Choroid plexus epithelial cell (primary cell): ENCODE results near the gene DIAPH2.

Experiments
- DNase-seq: peaks from one replicate; pipeline ENCODE4 v3.0.0-alpha.2; 2010; ENCODE audit warnings: low read depth
- H3K4me3 ChIP-seq: 2 replicates; pipeline ENCODE4 v1.5.1; 2011; ENCODE audit warnings: low read depth, mild to moderate bottlenecking, control low read depth, low read length, moderate library complexity
- CTCF ChIP-seq: conservative IDR thresholded peaks from 2 replicates; pipeline ENCODE4 v1.5.1; 2011; ENCODE audit warnings: low read depth, mild to moderate bottlenecking, control low read depth, inconsistent platforms, low read length, moderate library complexity

DIAPH2 gene

DNA sequence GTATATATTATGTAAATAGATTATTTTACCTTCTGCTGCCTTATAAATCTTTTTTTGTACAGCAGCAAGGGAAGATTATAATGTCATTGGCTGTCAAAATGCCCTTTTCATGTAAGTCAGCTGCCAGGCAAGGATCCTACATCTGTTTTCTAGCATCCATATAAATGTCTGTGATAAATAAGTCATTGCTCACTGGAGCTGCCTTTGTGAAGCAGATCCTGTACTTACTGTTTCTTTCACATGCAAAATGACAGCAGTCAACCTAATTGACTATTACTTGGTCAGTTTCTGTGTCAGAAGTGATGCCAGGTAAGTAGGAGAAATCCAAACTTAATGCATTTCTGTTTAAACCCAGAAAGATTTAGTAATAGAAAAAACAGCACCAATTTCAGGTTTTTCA lies 819.8 kb downstream of the DIAPH2 start:
- TF ChIP-seq CTCF: no peak
- no peak for DNase-seq
- H3K4me3 ChIP-seq: no peak overlapping the region

- no peak for TF ChIP-seq CTCF
- no peak overlapping the region for H3K4me3 ChIP-seq
- no peak for DNase-seq
These were observed 833.1 kb downstream of the DIAPH2 start for GRCh38 chrX:97517763-97518162.

- no peak for TF ChIP-seq CTCF
- DNase-seq: no peak
These were observed 837.7 kb downstream of the DIAPH2 start for GRCh38 chrX:97522307-97522706.

DNA sequence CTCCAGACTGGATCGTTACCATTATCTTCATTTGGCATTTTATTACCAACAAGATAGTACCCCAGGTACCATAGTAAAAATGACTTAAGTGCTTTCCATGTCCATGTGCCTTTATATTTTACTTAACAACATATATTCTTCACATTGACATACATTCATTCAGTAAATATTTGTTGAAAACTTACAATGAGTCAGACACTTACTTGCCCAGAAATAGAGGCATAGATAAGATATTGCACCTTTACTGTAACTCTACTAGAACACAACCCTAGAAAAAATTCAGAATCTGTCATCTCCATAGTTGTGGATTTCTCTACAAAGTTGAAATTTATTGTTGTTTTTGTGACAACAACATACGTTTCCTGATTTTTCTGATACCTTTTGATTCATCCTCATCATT lies 839.7 kb downstream of the DIAPH2 start:
- DNase-seq: no peak
- no peak for TF ChIP-seq CTCF
- H3K4me3 ChIP-seq: no peak overlapping the region

More at GRCh38 chrX:97522307-97522706, 837.7 kb downstream of the DIAPH2 start:
- H3K4me3 ChIP-seq: no peak overlapping the region

GRCh38 chrX:97524997-97525396 lies 840.4 kb downstream of the DIAPH2 start:
- DNase-seq: no peak
- no peak for TF ChIP-seq CTCF
- H3K4me3 ChIP-seq: no peak overlapping the region

DNA sequence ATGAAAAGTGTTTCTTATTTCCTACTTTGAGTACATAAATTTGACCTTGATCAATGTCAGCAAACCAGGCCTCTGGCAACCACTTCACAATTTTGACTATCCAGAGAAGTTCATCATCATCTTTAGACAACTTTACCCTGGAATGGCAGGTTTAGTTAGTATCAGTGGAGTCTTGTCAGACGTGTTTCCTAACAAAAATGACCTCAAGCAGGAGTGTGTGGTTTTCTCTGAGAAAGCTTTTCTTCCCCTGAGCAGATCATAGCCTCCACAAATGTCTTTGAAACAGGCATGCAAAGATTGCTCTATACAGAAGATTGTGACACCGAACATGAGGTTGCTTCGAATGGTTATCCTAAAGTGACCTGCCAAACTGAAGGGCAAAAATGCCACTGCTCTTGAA lies 841.3 kb downstream of the DIAPH2 start:
- H3K4me3 ChIP-seq: no peak overlapping the region
- no peak for TF ChIP-seq CTCF
- no peak for DNase-seq

DNA sequence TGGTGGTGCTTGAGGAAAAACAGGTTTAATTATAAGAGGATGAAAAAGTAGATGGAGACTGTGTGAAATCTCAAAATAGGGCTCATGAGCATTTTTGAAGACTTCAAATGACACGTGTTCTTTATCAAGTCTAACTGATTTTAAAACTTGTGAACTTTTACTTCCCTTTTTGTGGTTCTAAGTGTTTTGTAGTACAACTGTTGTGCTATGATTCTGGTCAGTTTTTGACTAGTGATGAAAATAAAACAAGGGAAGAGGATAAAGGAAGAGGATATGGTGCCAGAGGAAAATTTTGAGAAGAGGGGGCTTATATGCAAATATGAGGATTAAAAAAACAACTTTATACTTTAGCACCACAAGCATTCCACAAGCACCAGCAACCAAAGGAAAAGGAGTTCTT lies 843.1 kb downstream of the DIAPH2 start:
- no peak for TF ChIP-seq CTCF
- DNase-seq: no peak

More for the DNA sequence above, 843.1 kb downstream of the DIAPH2 start:
- H3K4me3 ChIP-seq: no peak overlapping the region
